K562 (cell line): ENCODE measurements around the gene RIPK3. TPM values are rescaled to one million over a fixed set of nuclear protein-coding genes. Genes with fewer than 3 reads are reported as not detected.

ENCODE experiments used
- ATF3 ChIP-seq, 2 experiments: fragments of 450-650 bp in 1 of 2; sonication (generic) in 1 of 2; formaldehyde crosslinking in 1 of 2; IDR thresholded peaks in 1 of 2; conservative IDR thresholded peaks in 1 of 2; 2 replicates each; pipeline versions ENCODE4 v1.6.1 to v1.8.1; 2016 to 2023; ENCODE audit warnings: mild to moderate bottlenecking in 2 of 2, moderate library complexity in 2 of 2, inconsistent platforms in 1 of 2, missing genetic modification reagents in 1 of 2
- CBFA2T2 ChIP-seq: fragments of 450-650 bp; conservative IDR thresholded peaks from 2 replicates; pipeline ENCODE4 v1.6.1; 2017; ENCODE audit warnings: mild to moderate bottlenecking
- CHD1 ChIP-seq: fragments of 200-600 bp; sonication (generic); IDR thresholded peaks from one replicate; pipeline ENCODE4 v1.6.1; 2012; ENCODE audit warnings: mild to moderate bottlenecking, moderate library complexity, low read length, inconsistent platforms
- CREB3 ChIP-seq: fragments of 450-650 bp; conservative IDR thresholded peaks from 2 replicates; pipeline ENCODE4 v1.6.1; 2016; ENCODE audit warnings: missing genetic modification characterization, low read depth, mild to moderate bottlenecking, missing compliant biosample characterization, moderate library complexity
- CTCF ChIP-seq, 3 experiments: IDR thresholded peaks in 2 of 3; conservative IDR thresholded peaks in 1 of 3; 2 replicates each; pipeline ENCODE4 v1.5.1; 2011 to 2012; ENCODE audit warnings: low read length in 3 of 3, mild to moderate bottlenecking in 3 of 3, control low read depth in 2 of 3, improper control_type of control experiment in 1 of 3, inconsistent platforms in 1 of 3, low read depth in 1 of 3, mixed read lengths in 1 of 3, moderate library complexity in 1 of 3; ENCODE audit not compliant: insufficient read depth in 2 of 3
- E2F5 ChIP-seq: sonication (generic); formaldehyde crosslinking; IDR thresholded peaks from 2 replicates; pipeline ENCODE4 v1.8.0; 2022; ENCODE audit warnings: mild to moderate bottlenecking, missing genetic modification reagents
- ETV6 ChIP-seq, 3 experiments: fragments of 150-350 bp in 1 of 3; sonication (generic) in 1 of 3; formaldehyde crosslinking in 1 of 3; IDR thresholded peaks; 2 replicates each; pipeline versions ENCODE4 v1.6.1 to v1.8.0; 2014 to 2022; ENCODE audit warnings: borderline replicate concordance in 2 of 3, low read depth in 2 of 3, antibody characterized with exemption in 1 of 3, low read length in 1 of 3, mild to moderate bottlenecking in 1 of 3, missing genetic modification reagents in 1 of 3
- FIP1L1 ChIP-seq: fragments of 200-400 bp; formaldehyde crosslinking; IDR thresholded peaks from 2 replicates; pipeline ENCODE4 v1.6.1; 2018; ENCODE audit warnings: mild to moderate bottlenecking, low read depth, low read length; ENCODE audit not compliant: poor library complexity, severe bottlenecking
- HDAC6 ChIP-seq: IDR thresholded peaks from 2 replicates; pipeline ENCODE4 v1.6.1; 2012; ENCODE audit warnings: low read depth, mild to moderate bottlenecking, control low read depth, inconsistent platforms, low read length, moderate library complexity
- HDAC8 ChIP-seq: fragments of 450-650 bp; IDR thresholded peaks from 2 replicates; pipeline ENCODE4 v1.6.1; 2016; ENCODE audit warnings: mild to moderate bottlenecking, missing genetic modification characterization, moderate library complexity, missing compliant biosample characterization
- HDGF ChIP-seq: fragments of 450-650 bp; IDR thresholded peaks from 2 replicates; pipeline ENCODE4 v1.6.1; 2016
- HEY1 ChIP-seq: fragments of 250-450 bp; sonication (Bioruptor Pico); IDR thresholded peaks from 2 replicates; pipeline ENCODE4 v1.5.0; 2020; ENCODE audit warnings: mild to moderate bottlenecking, moderate library complexity, borderline replicate concordance
- PATZ1 ChIP-seq: fragments of 250-450 bp; sonication (Bioruptor Pico); IDR thresholded peaks from 2 replicates; pipeline ENCODE4 v1.5.0; 2020; ENCODE audit warnings: mild to moderate bottlenecking, borderline replicate concordance
- RBM22 ChIP-seq: fragments of 200-400 bp; formaldehyde crosslinking; IDR thresholded peaks from 2 replicates; pipeline ENCODE4 v1.6.1; 2018; ENCODE audit warnings: low read length, low read depth; ENCODE audit not compliant: poor library complexity, severe bottlenecking
- RFX1 ChIP-seq: fragments of 450-650 bp; IDR thresholded peaks from 2 replicates; pipeline ENCODE4 v1.6.1; 2016; ENCODE audit warnings: mild to moderate bottlenecking, moderate library complexity
- TAF1 ChIP-seq: IDR thresholded peaks from 2 replicates; pipeline ENCODE4 v1.6.1; 2011; ENCODE audit warnings: mild to moderate bottlenecking, low read length, moderate library complexity; ENCODE audit not compliant: insufficient read depth, control insufficient read depth, severe bottlenecking; ENCODE audit errors: extremely low read depth
- TAF7 ChIP-seq: fragments of 450-650 bp; IDR thresholded peaks from 2 replicates; pipeline ENCODE4 v1.6.1; 2016; ENCODE audit warnings: missing genetic modification characterization, missing compliant biosample characterization
- USF1 ChIP-seq: sonication (generic); formaldehyde crosslinking; IDR thresholded peaks from 2 replicates; pipeline ENCODE4 v1.9.0; 2022; ENCODE audit warnings: mild to moderate bottlenecking, missing genetic modification reagents
- ZC3H4 ChIP-seq: sonication (generic); formaldehyde crosslinking; IDR thresholded peaks from 2 replicates; pipeline ENCODE4 v1.9.0; 2021; ENCODE audit warnings: missing genetic modification reagents, borderline replicate concordance
- ZNF785 ChIP-seq: fragments of 250-450 bp; sonication (Bioruptor Pico); IDR thresholded peaks from 2 replicates; pipeline ENCODE4 v1.4.0; 2020; ENCODE audit warnings: mild to moderate bottlenecking
- polyA plus RNA-seq, 8 experiments: library from polyadenylated mRNA; depleted of rRNA in 4 of 8; stranded (reverse) in 5 of 8; unstranded in 3 of 8; fragments of >200 nt; fragmentation: Nextera tagmentation in 2 of 8; fragmentation: Illumina TruSeq in 1 of 8; extraction: Ambion mirVana in 2 of 8; extraction: Trizol in 1 of 8; gene quantifications; 2 replicates each; pipeline versions ENCODE4 v1.2.1 to v1.2.3, GENCODE V29; 2011 to 2014; ENCODE audit warnings: inconsistent platforms in 1 of 8, missing spikeins in 1 of 8
- total RNA-seq, 7 experiments: library from RNA; depleted of rRNA in 6 of 7; stranded (reverse); fragments of >200 nt in 6 of 7; fragmentation: Illumina TruSeq in 2 of 7; extraction: Trizol in 2 of 7; gene quantifications; 2 replicates each; pipeline versions ENCODE4 v1.2.1 to v1.2.3, GENCODE V29; 2011 to 2021; ENCODE audit warnings: low replicate concordance in 1 of 7

The RIPK3 gene
- total and polyA plus RNA-seq, 9 of the 15 experiments (the other 6 are each of a cell fraction or from before 2014, with no cell fraction given): 0.03 to 0.43 (median 0.28) TPM; not detected in 3

- TF ChIP-seq E2F5 (CRISPR knock-in tag): no peak
- TF ChIP-seq RBM22: no peak
- TF ChIP-seq TAF7: no peak
- TF ChIP-seq HEY1 (CRISPR knock-in tag): no peak
- TF ChIP-seq HDGF: peak; percentile 76
- TF ChIP-seq HDAC6: no peak
- no peak for TF ChIP-seq ZC3H4 (CRISPR knock-in tag)
- TF ChIP-seq CTCF (IDR thresholded peaks at IDR 0.05 in 2 of 3, conservative IDR thresholded peaks at IDR 0.05 in 1 of 3; ENCODE audit: insufficient read depth in 2 of 3, low read depth in 1 of 3, low read length in 3 of 3): no peak
- no peak for TF ChIP-seq TAF1
- no peak for TF ChIP-seq CBFA2T2
- TF ChIP-seq ZNF785 (CRISPR knock-in tag): no peak
- no peak for TF ChIP-seq ETV6 (IDR thresholded peaks at IDR 0.05; ENCODE audit: borderline replicate concordance in 1 of 2, low read depth in 2 of 2, low read length in 1 of 2)
- TF ChIP-seq ETV6 (CRISPR knock-in tag; IDR thresholded peaks at IDR 0.05; ENCODE audit: borderline replicate concordance): no peak
- no peak for TF ChIP-seq HDAC8 (tag)
- no peak for TF ChIP-seq CREB3
- TF ChIP-seq ATF3 (IDR thresholded peaks at IDR 0.05): no peak
- TF ChIP-seq ATF3 (CRISPR knock-in tag; conservative IDR thresholded peaks at IDR 0.05): no peak
- no peak for TF ChIP-seq FIP1L1
- TF ChIP-seq USF1 (CRISPR knock-in tag): peak; percentile 62
- TF ChIP-seq RFX1: peak; percentile 71
- TF ChIP-seq PATZ1: no peak
- TF ChIP-seq CHD1: no peak
Observed at GRCh38 chr14:24377657-24378056, 37.9 kb upstream of the RIPK3 start (continued).
